HG02588 (cell line): ENCODE data around the gene GABRD.

Experiments
- ATAC-seq: cut with Tn5 transposase; IDR thresholded peaks from one replicate; pipeline ENCODE4 v1.9.1; 2021; ENCODE audit warnings: mild to moderate bottlenecking, moderate library complexity; ENCODE audit not compliant: unreplicated experiment

Gene GABRD

GRCh38 chr1:2073382-2074230 is 54.5 kb downstream of the GABRD start:
- ATAC-seq, result no peak

GRCh38 chr1:2074396-2074795 is 55.3 kb downstream of the GABRD start:
- no peak for ATAC-seq

GRCh38 chr1:2074944-2075740 is 56.0 kb downstream of the GABRD start:
- ATAC-seq, result no peak

GRCh38 chr1:2076826-2077225 is 57.7 kb downstream of the GABRD start:
- ATAC-seq, result no peak

GRCh38 chr1:2078170-2078569 is 59.0 kb downstream of the GABRD start:
- no peak for ATAC-seq

- no peak for ATAC-seq
Measured at GRCh38 chr1:2079396-2080085, 60.4 kb downstream of the GABRD start.

- ATAC-seq, result no peak
Measured at GRCh38 chr1:2080140-2080539, 61.0 kb downstream of the GABRD start.
